Prostate gland (tissue), 2 donors: ENCODE data around the gene GPBP1.

Experiments
- CTCF ChIP-seq, 4 experiments: fragments of 200-600 bp in 2 of 4; fragments of 450-650 bp in 2 of 4; sonication (generic) in 2 of 4; IDR thresholded peaks; 1 replicate in 3 of 4; 2 replicates in 1 of 4; pipeline ENCODE4 v1.5.1; 2016 to 2019; ENCODE audit warnings: antibody characterized with exemption in 4 of 4, mild to moderate bottlenecking in 2 of 4, moderate library complexity in 2 of 4
- POLR2A ChIP-seq: fragments of 450-650 bp; IDR thresholded peaks from one replicate; pipeline ENCODE4 v1.6.1; 2016; ENCODE audit warnings: antibody characterized with exemption, mild to moderate bottlenecking

GRCh38 chr5:57179262-57180200 lies 5.7 kb downstream of the GPBP1 start:
- no peak for TF ChIP-seq CTCF (IDR thresholded peaks at IDR 0.05)
- no peak for TF ChIP-seq POLR2A
